GM21786 (cell line): ENCODE measurements around the gene ANXA2.

ENCODE experiments used
- ATAC-seq: cut with Tn5 transposase; IDR thresholded peaks from one replicate; pipeline ENCODE4 v1.9.1; 2021; ENCODE audit not compliant: unreplicated experiment

The ANXA2 gene

GRCh38 chr15:60315878-60316277 is 81.9 kb downstream of the ANXA2 start:
- ATAC-seq: no peak

- no peak for ATAC-seq
These were observed 83.9 kb downstream of the ANXA2 start for GRCh38 chr15:60313906-60314305.

GRCh38 chr15:60307034-60307433 is 90.8 kb downstream of the ANXA2 start:
- no peak for ATAC-seq

- no peak for ATAC-seq
These were observed 96.8 kb downstream of the ANXA2 start for GRCh38 chr15:60301024-60301423.

GRCh38 chr15:60299452-60300047 is 98.2 kb downstream of the ANXA2 start:
- ATAC-seq: no peak
